H1 (cell line): ENCODE results near the gene KRTAP4-12. TPM values are rescaled to one million over a fixed set of nuclear protein-coding genes. Genes with fewer than 3 reads are reported as not detected.

ENCODE experiments used
- CTCF ChIA-PET: fragments of 300-600 bp; sonication (Branson Sonifier 250); formaldehyde crosslinking; loops from one replicate; lab custom pipeline; 2021; ENCODE audit not compliant: partially characterized antibody; lab: Charles Lee
- POLR2A ChIA-PET: fragments of 300-600 bp; sonication (Branson Sonifier 250); formaldehyde crosslinking; loops from one replicate; lab custom pipeline; 2021; ENCODE audit warnings: inconsistent platforms; ENCODE audit not compliant: partially characterized antibody; lab: Charles Lee
- DNase-seq, 2 experiments: peaks; one replicate each; pipeline versions ENCODE4 v3.0.0 to v3.0.0-alpha.2; 2010 to 2022; ENCODE audit warnings: low spot score in 2 of 2, low read depth in 1 of 2, mixed read lengths in 1 of 2
- FAIRE-seq: peaks from 2 replicates; lab custom pipeline; 2011; peaks lifted over from hg19 to GRCh38; lab: Jason Lieb, UNC
- H2AFZ ChIP-seq: 2 replicates; pipeline ENCODE4 v1.8.1; 2012; ENCODE audit warnings: low read length, inconsistent platforms
- H2AK5ac ChIP-seq: 2 replicates; pipeline ENCODE4 v1.6.1; 2013; ENCODE audit warnings: low read depth, low read length
- H2BK120ac ChIP-seq: replicated peaks from 2 replicates; pipeline ENCODE3; 2013; ENCODE audit warnings: low read depth, low read length, inconsistent platforms
- H2BK12ac ChIP-seq: 2 replicates; pipeline ENCODE4 v1.6.1; 2013; ENCODE audit warnings: low read depth, low read length
- H2BK15ac ChIP-seq: 2 replicates; pipeline ENCODE4 v1.6.1; 2013; ENCODE audit warnings: low read length
- H2BK20ac ChIP-seq: 2 replicates; pipeline ENCODE4 v1.6.1; 2013; ENCODE audit warnings: low read length
- H2BK5ac ChIP-seq: 2 replicates; pipeline ENCODE4 v1.6.1; 2013; ENCODE audit warnings: low read depth, low read length
- H3K14ac ChIP-seq: 2 replicates; pipeline ENCODE4 v1.6.1; 2013; ENCODE audit warnings: inconsistent platforms; ENCODE audit not compliant: insufficient read length
- H3K18ac ChIP-seq: 2 replicates; pipeline ENCODE4 v1.6.1; 2013; ENCODE audit warnings: low read length; ENCODE audit errors: extremely low read depth
- H3K23ac ChIP-seq: 2 replicates; pipeline ENCODE4 v1.6.1; 2013; ENCODE audit warnings: inconsistent platforms; ENCODE audit not compliant: insufficient read length
- H3K23me2 ChIP-seq: 2 replicates; pipeline ENCODE4 v1.6.1; 2013; ENCODE audit warnings: low read depth, low read length
- H3K27ac ChIP-seq: 2 replicates; pipeline ENCODE4 v1.6.1; 2011; ENCODE audit warnings: low read depth, low read length, inconsistent platforms
- H3K27me3 ChIP-seq, 4 experiments: replicated peaks in 1 of 4; 1 replicate in 1 of 4; 2 replicates in 3 of 4; pipeline versions ENCODE4 v1.6.1 to v1.8.1; 2011 to 2013; ENCODE audit warnings: low read length in 3 of 4, mild to moderate bottlenecking in 3 of 4, inconsistent platforms in 2 of 4, mixed read lengths in 2 of 4, moderate library complexity in 1 of 4; ENCODE audit not compliant: control insufficient read depth in 3 of 4, insufficient read depth in 3 of 4; ENCODE audit errors: extremely low read depth in 1 of 4
- H3K36me3 ChIP-seq, 4 experiments: 2 replicates each; pipeline versions ENCODE4 v1.6.1 to v1.8.1; 2011 to 2013; ENCODE audit warnings: mild to moderate bottlenecking in 4 of 4, low read length in 3 of 4, moderate library complexity in 2 of 4, control low read depth in 1 of 4, inconsistent platforms in 1 of 4; ENCODE audit not compliant: insufficient read depth in 4 of 4, control insufficient read depth in 2 of 4
- H3K4ac ChIP-seq: replicated peaks from 2 replicates; pipeline ENCODE3; 2013; ENCODE audit warnings: low read length, low read depth, mixed read lengths, inconsistent platforms; ENCODE audit not compliant: insufficient read length
- H3K4me1 ChIP-seq, 4 experiments: replicated peaks in 1 of 4; 1 replicate in 1 of 4; 2 replicates in 3 of 4; pipeline versions ENCODE4 v1.6.1 to v1.8.1; 2011 to 2013; ENCODE audit warnings: low read length in 3 of 4, inconsistent platforms in 2 of 4, mixed read lengths in 1 of 4; ENCODE audit not compliant: insufficient read depth in 4 of 4, control insufficient read depth in 3 of 4
- H3K4me2 ChIP-seq, 2 experiments: 2 replicates each; pipeline versions ENCODE4 v1.6.1 to v1.8.1; 2011 to 2013; ENCODE audit warnings: low read depth in 2 of 2, low read length in 2 of 2, control low read depth in 1 of 2, inconsistent platforms in 1 of 2, mild to moderate bottlenecking in 1 of 2; ENCODE audit not compliant: insufficient read depth in 1 of 2
- H3K4me3 ChIP-seq, 4 experiments: fragments of 200-600, 300-600 bp in 1 of 4; sonication (generic), shearing (Covaris generic), sonication (Bioruptor Twin) in 1 of 4; 2 replicates each; pipeline versions ENCODE4 v1.5.1 to v1.8.1; 2011 to 2016; ENCODE audit warnings: low read length in 4 of 4, low read depth in 3 of 4, control low read depth in 2 of 4, inconsistent platforms in 2 of 4, mild to moderate bottlenecking in 2 of 4, mixed read lengths in 1 of 4, moderate library complexity in 1 of 4; ENCODE audit not compliant: insufficient read depth in 2 of 4; ENCODE audit errors: extremely low read depth in 1 of 4
- H3K56ac ChIP-seq: replicated peaks from 2 replicates; pipeline ENCODE3; 2013; ENCODE audit warnings: low read depth, mild to moderate bottlenecking, mixed read lengths, low read length, inconsistent platforms; ENCODE audit not compliant: insufficient read length
- H3K79me1 ChIP-seq: 2 replicates; pipeline ENCODE4 v1.6.1; 2013; ENCODE audit warnings: low read depth, low read length, control low read depth
- H3K79me2 ChIP-seq, 2 experiments: 2 replicates each; pipeline versions ENCODE4 v1.6.1 to v1.8.1; 2012 to 2013; ENCODE audit warnings: low read length in 2 of 2, mild to moderate bottlenecking in 2 of 2, inconsistent platforms in 1 of 2; ENCODE audit not compliant: insufficient read depth in 2 of 2, control insufficient read depth in 1 of 2
- H3K9ac ChIP-seq, 4 experiments: replicated peaks in 1 of 4; 1 replicate in 1 of 4; 2 replicates in 3 of 4; pipeline versions ENCODE4 v1.6.1 to v1.8.1; 2011 to 2013; ENCODE audit warnings: low read depth in 3 of 4, low read length in 3 of 4, control low read depth in 2 of 4, mild to moderate bottlenecking in 2 of 4, moderate library complexity in 2 of 4, inconsistent platforms in 1 of 4; ENCODE audit errors: extremely low read depth in 1 of 4
- H3K9me3 ChIP-seq, 2 experiments: 2 replicates each; pipeline versions ENCODE4 v1.6.1 to v1.8.1; 2012 to 2013; ENCODE audit warnings: mild to moderate bottlenecking in 2 of 2, moderate library complexity in 2 of 2, control low read depth in 1 of 2, inconsistent platforms in 1 of 2, low read depth in 1 of 2, low read length in 1 of 2, mixed read lengths in 1 of 2; ENCODE audit not compliant: insufficient read depth in 2 of 2
- H4K20me1 ChIP-seq, 2 experiments: replicated peaks in 1 of 2; 2 replicates each; pipeline versions ENCODE3 to v1.8.1; 2011 to 2013; ENCODE audit warnings: inconsistent platforms in 2 of 2, low read length in 2 of 2, mild to moderate bottlenecking in 1 of 2; ENCODE audit not compliant: insufficient read depth in 2 of 2, control insufficient read depth in 1 of 2
- H4K5ac ChIP-seq: 2 replicates; pipeline ENCODE4 v1.6.1; 2013; ENCODE audit warnings: low read length, low read depth, mixed read lengths, inconsistent platforms; ENCODE audit not compliant: insufficient read length
- H4K8ac ChIP-seq: 2 replicates; pipeline ENCODE4 v1.8.0; 2013; ENCODE audit warnings: mild to moderate bottlenecking, moderate library complexity, low read length, inconsistent platforms; ENCODE audit not compliant: insufficient read depth; ENCODE audit errors: extremely low read depth
- H4K91ac ChIP-seq: replicated peaks from 2 replicates; pipeline ENCODE3; 2013; ENCODE audit warnings: low read length, mixed read lengths, inconsistent platforms; ENCODE audit not compliant: insufficient read length
- CBX5 ChIP-seq: fragments of 300-800, 300-1000 bp; sonication (generic); IDR thresholded peaks from 2 replicates; pipeline ENCODE4 v1.7.1; 2016; ENCODE audit warnings: antibody characterized with exemption, low read length, low read depth
- CTBP2 ChIP-seq: IDR thresholded peaks from 2 replicates; pipeline ENCODE4 v1.7.0; 2011; ENCODE audit warnings: borderline replicate concordance, mild to moderate bottlenecking, moderate library complexity, mixed read lengths, low read length; ENCODE audit not compliant: insufficient read depth, insufficient read length
- FOSL1 ChIP-seq: IDR thresholded peaks from 2 replicates; pipeline ENCODE4 v1.6.1; 2011; ENCODE audit warnings: mild to moderate bottlenecking, low read depth, low read length, moderate library complexity; ENCODE audit not compliant: insufficient read depth
- GABPA ChIP-seq: IDR thresholded peaks from 2 replicates; pipeline ENCODE4 v1.6.1; 2011; ENCODE audit warnings: mild to moderate bottlenecking, low read length, moderate library complexity, borderline replicate concordance; ENCODE audit not compliant: insufficient read depth
- HDAC2 ChIP-seq, 2 experiments: fragments of 300-600 bp in 1 of 2; sonication (generic) in 1 of 2; IDR thresholded peaks; 2 replicates each; pipeline ENCODE4 v1.6.1; 2011 to 2012; ENCODE audit warnings: low read depth in 2 of 2, low read length in 2 of 2, mild to moderate bottlenecking in 2 of 2, moderate library complexity in 2 of 2, borderline replicate concordance in 1 of 2, inconsistent platforms in 1 of 2
- HDAC6 ChIP-seq: IDR thresholded peaks from one replicate; pipeline ENCODE4 v1.7.1; 2012; ENCODE audit warnings: low read depth, mild to moderate bottlenecking, inconsistent platforms, low read length, moderate library complexity
- KDM1A ChIP-seq: fragments of 200-600, 300-600 bp; sonication (generic); IDR thresholded peaks from 2 replicates; pipeline ENCODE4 v1.7.1; 2016; ENCODE audit warnings: mild to moderate bottlenecking, low read length, borderline replicate concordance
- PHF8 ChIP-seq: fragments of 200-600 bp; sonication (generic); conservative IDR thresholded peaks from 2 replicates; pipeline ENCODE4 v1.7.1; 2012; ENCODE audit warnings: low read depth, mild to moderate bottlenecking, inconsistent platforms, low read length, moderate library complexity
- SIRT6 ChIP-seq: IDR thresholded peaks from one replicate; pipeline ENCODE4 v1.7.1; 2012; ENCODE audit warnings: low read length, inconsistent platforms
- SIX5 ChIP-seq: IDR thresholded peaks from 2 replicates; pipeline ENCODE4 v1.6.1; 2011; ENCODE audit warnings: mild to moderate bottlenecking, low read depth, low read length
- SP4 ChIP-seq: IDR thresholded peaks from 2 replicates; pipeline ENCODE4 v1.6.1; 2012; ENCODE audit warnings: low read length, inconsistent platforms
- TEAD4 ChIP-seq: IDR thresholded peaks from 2 replicates; pipeline ENCODE4 v1.6.1; 2012; ENCODE audit warnings: low read depth, low read length, inconsistent platforms, mixed read lengths
- ZNF274 ChIP-seq: IDR thresholded peaks from 2 replicates; pipeline ENCODE4 v1.7.0; 2012; ENCODE audit warnings: low read length, borderline replicate concordance; ENCODE audit errors: extremely low read depth
- WGBS, 2 experiments: shearing (Covaris generic) in 1 of 2; methylation state at CpG; one replicate each; pipeline versions ENCODE4 v1.1.6 to v1.1.7; 2013 to 2015; ENCODE audit warnings: low lambda C conversion rate in 2 of 2, mixed read lengths in 2 of 2, inconsistent platforms in 1 of 2, low coverage in 1 of 2, missing lambda C conversion rate in 1 of 2; ENCODE audit not compliant: insufficient replicate concordance in 2 of 2, insufficient coverage in 1 of 2, insufficient read length in 1 of 2; ENCODE audit errors: extremely low coverage in 1 of 2, missing lambda C conversion rate in 1 of 2; 5-methylcytosine and 5-hydroxymethylcytosine counted together
- polyA plus RNA-seq, 7 experiments: library from polyadenylated mRNA; depleted of rRNA in 3 of 7; stranded (reverse) in 5 of 7; unstranded in 2 of 7; fragments of >200 nt in 5 of 7; fragments of 200-250 nt in 2 of 7; gene quantifications; 1 replicate in 5 of 7; 2 replicates in 1 of 7; 4 replicates in 1 of 7; pipeline versions ENCODE4 v1.2.1 to v1.2.3, GENCODE V29; 2011 to 2013; ENCODE audit warnings: missing spikeins in 2 of 7, mixed read lengths in 2 of 7
- total RNA-seq: library from RNA; stranded (reverse); fragmentation: NEBNext Ultra II Directional; extraction: Animal tissue kit (Norgen Biotek cat#: 25700); gene quantifications from 2 replicates; pipeline ENCODE4 v1.2.1, GENCODE V29; 2021

Gene KRTAP4-12
- total and polyA plus RNA-seq, 2 of the 8 experiments (the other 6 are each of a cell fraction or from before 2014, with no cell fraction given), result not detected

DNA sequence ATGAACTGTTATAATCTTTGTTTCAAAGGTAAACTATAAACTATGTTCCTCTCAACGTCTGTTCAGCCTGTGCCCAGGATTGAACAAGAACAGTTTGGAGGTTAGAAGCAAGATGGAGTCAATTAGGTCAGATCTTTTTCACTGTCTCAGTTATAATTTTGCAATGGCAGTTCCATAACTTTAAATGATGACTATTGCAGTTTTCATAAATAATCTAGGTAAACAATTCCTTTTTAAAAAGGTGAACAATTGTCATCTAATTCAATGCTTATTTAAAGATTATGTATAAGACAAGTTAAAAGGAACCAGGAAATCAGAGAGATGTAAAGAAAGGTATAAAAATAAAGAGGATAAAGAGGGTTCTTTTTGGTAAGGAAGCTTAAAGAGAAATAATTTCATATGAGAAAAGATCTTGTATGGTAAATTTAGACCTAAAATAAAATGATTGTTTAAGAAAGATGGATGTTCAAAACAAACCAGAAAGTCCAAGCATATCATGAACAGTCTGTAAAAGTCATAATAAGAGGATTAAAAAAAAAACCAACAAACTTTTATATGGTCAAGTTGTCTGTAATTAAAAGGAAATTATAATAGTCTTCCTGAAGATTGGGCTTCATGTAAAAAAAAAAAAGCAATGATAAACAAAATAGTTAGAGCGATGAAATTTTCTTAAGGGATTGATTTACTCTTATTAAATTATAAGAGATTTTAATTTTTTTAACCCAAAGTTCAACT, 12.7 kb downstream of the KRTAP4-12 start:
- no peak overlapping the region for H3K4me3 ChIP-seq
- H3K23me2 ChIP-seq, result no peaks in the 10 kb centered on the region
- peaks cover 0 to 10% (median 4%) of the 10 kb centered on the region in 4 experiments; a peak in 4 of 7 replicates for H3K4me1 ChIP-seq
- CTCF ChIA-PET, result no interaction called here
- H3K23ac ChIP-seq, result no peak overlapping the region
- no peaks in the 10 kb centered on the region for H3K27me3 ChIP-seq
- FAIRE-seq, result no peak
- H4K5ac ChIP-seq, result no peak overlapping the region
- POLR2A ChIA-PET, result no interaction called here
- H4K20me1 ChIP-seq, result no peaks in the 10 kb centered on the region
- H2BK12ac ChIP-seq, result no peak overlapping the region
- H4K91ac ChIP-seq, result no peak overlapping the region
- no peaks in the 10 kb centered on the region; a peak in 3 of 8 replicates for H3K36me3 ChIP-seq
- no peaks in the 10 kb centered on the region for H3K79me1 ChIP-seq
- DNase-seq, result no peak
- no peak overlapping the region for H3K4me2 ChIP-seq
- no peak overlapping the region for H3K18ac ChIP-seq
- no peak overlapping the region for H3K56ac ChIP-seq
- H3K9ac ChIP-seq, result no peak overlapping the region
- peaks cover 15 to 32% of the 10 kb centered on the region in 2 experiments for H3K9me3 ChIP-seq
- H2BK15ac ChIP-seq, result no peak overlapping the region
- H3K27ac ChIP-seq, result no peak overlapping the region
- no peak overlapping the region for H2BK5ac ChIP-seq
- WGBS, 2 experiments, result 92% methylated on average over 2 of the region's 2 CpGs; no CpG with 5 or more reads in 1 of the 2 experiments
- no peak overlapping the region for H4K8ac ChIP-seq
- no peaks in the 10 kb centered on the region for H3K79me2 ChIP-seq
- no peak overlapping the region for H2AFZ ChIP-seq
- no peak overlapping the region for H2BK20ac ChIP-seq
- no peak overlapping the region for H2AK5ac ChIP-seq
- no peak overlapping the region for H3K4ac ChIP-seq
- no peak overlapping the region for H2BK120ac ChIP-seq
- H3K14ac ChIP-seq, result no peak overlapping the region
- TF ChIP-seq HDAC6 (no peak), TEAD4 (no peak), SP4 (no peak), CBX5 (no peak), PHF8 (no peak), CTBP2 (no peak), GABPA (no peak), FOSL1 (no peak), HDAC2 (IDR thresholded peaks at IDR 0.05; ENCODE audit: borderline replicate concordance in 1 of 2, low read depth in 2 of 2, low read length in 2 of 2) (no peak), SIX5 (no peak), SIRT6 (no peak), KDM1A (no peak), ZNF274 (no peak)
